WTC11 (cell line): ENCODE results near the gene MLX. TPM values are rescaled to one million over a fixed set of nuclear protein-coding genes. Genes with fewer than 3 reads are reported as not detected.

Experiments
- EMX1 ChIP-seq: fragments of 250-450 bp; sonication (Bioruptor Pico); IDR thresholded peaks from 2 replicates; pipeline ENCODE4 v1.8.0; 2021; ENCODE audit warnings: mild to moderate bottlenecking
- ESRRA ChIP-seq: sonication (generic); formaldehyde crosslinking; IDR thresholded peaks from 2 replicates; pipeline ENCODE4 v1.8.1; 2022; ENCODE audit warnings: mild to moderate bottlenecking, missing genetic modification reagents, borderline replicate concordance
- FOXJ3 ChIP-seq: sonication (generic); formaldehyde crosslinking; IDR thresholded peaks from 2 replicates; pipeline ENCODE4 v1.9.0; 2021; ENCODE audit warnings: missing genetic modification reagents, mild to moderate bottlenecking, borderline replicate concordance
- JUN ChIP-seq: sonication (generic); formaldehyde crosslinking; IDR thresholded peaks from 2 replicates; pipeline ENCODE4 v1.8.0; 2023; ENCODE audit warnings: mild to moderate bottlenecking, missing genetic modification reagents
- MXD4 ChIP-seq: fragments of 250-450 bp; sonication (Bioruptor Pico); IDR thresholded peaks from 2 replicates; pipeline ENCODE4 v1.8.0; 2021; ENCODE audit warnings: mild to moderate bottlenecking, moderate library complexity, borderline replicate concordance
- NFYB ChIP-seq: sonication (generic); formaldehyde crosslinking; conservative IDR thresholded peaks from 2 replicates; pipeline ENCODE4 v1.8.0; 2022; ENCODE audit warnings: low read depth, missing genetic modification reagents
- OVOL2 ChIP-seq: fragments of 250-450 bp; sonication (Bioruptor Pico); IDR thresholded peaks from 2 replicates; pipeline ENCODE4 v1.9.0; 2021; ENCODE audit warnings: mild to moderate bottlenecking, borderline replicate concordance
- PRRX2 ChIP-seq: fragments of 250-450 bp; sonication (Bioruptor Pico); IDR thresholded peaks from 2 replicates; pipeline ENCODE4 v1.8.0; 2021; ENCODE audit warnings: mild to moderate bottlenecking
- SOX15 ChIP-seq: fragments of 250-450 bp; sonication (Bioruptor Pico); IDR thresholded peaks from 2 replicates; pipeline ENCODE4 v1.9.0; 2021; ENCODE audit warnings: mild to moderate bottlenecking
- TEAD1 ChIP-seq: sonication (generic); formaldehyde crosslinking; IDR thresholded peaks from 2 replicates; pipeline ENCODE4 v1.8.0; 2022; ENCODE audit warnings: mild to moderate bottlenecking, missing genetic modification reagents
- TP53 ChIP-seq: sonication (generic); formaldehyde crosslinking; IDR thresholded peaks from 2 replicates; pipeline ENCODE4 v1.8.1; 2023; ENCODE audit warnings: mild to moderate bottlenecking, missing genetic modification reagents
- ZBTB21 ChIP-seq: sonication (generic); formaldehyde crosslinking; IDR thresholded peaks from 2 replicates; pipeline ENCODE4 v1.8.1; 2023; ENCODE audit warnings: mild to moderate bottlenecking, missing genetic modification reagents, borderline replicate concordance
- ZNF232 ChIP-seq: sonication (generic); formaldehyde crosslinking; IDR thresholded peaks from 2 replicates; pipeline ENCODE4 v1.8.0; 2022; ENCODE audit warnings: mild to moderate bottlenecking, missing genetic modification reagents
- ZNF263 ChIP-seq: sonication (generic); formaldehyde crosslinking; IDR thresholded peaks from 2 replicates; pipeline ENCODE4 v1.8.1; 2022; ENCODE audit warnings: low read depth, mild to moderate bottlenecking, moderate library complexity, missing genetic modification reagents
- ZNF671 ChIP-seq: fragments of 250-450 bp; sonication (Bioruptor Pico); IDR thresholded peaks from 2 replicates; pipeline ENCODE4 v1.8.0; 2021; ENCODE audit warnings: mild to moderate bottlenecking
- total RNA-seq: library from RNA; stranded (reverse); gene quantifications from 3 replicates; pipeline ENCODE4 v1.2.3, GENCODE V29; 2021
- TF ChIP-seq, protein P1 (sequence below): fragments of 250-450 bp; sonication (Bioruptor Pico); IDR thresholded peaks from 2 replicates; pipeline ENCODE4 v1.9.0; 2021; ENCODE audit warnings: moderate library complexity, mild to moderate bottlenecking, inconsistent platforms, borderline replicate concordance
- TF ChIP-seq, protein P2 (sequence below): sonication (generic); formaldehyde crosslinking; IDR thresholded peaks from 2 replicates; pipeline ENCODE4 v1.8.1; 2022; ENCODE audit warnings: low read depth, mild to moderate bottlenecking, moderate library complexity, missing genetic modification reagents, borderline replicate concordance
- TF ChIP-seq, protein P3 (sequence below): fragments of 250-450 bp; sonication (Bioruptor Pico); IDR thresholded peaks from 2 replicates; pipeline ENCODE4 v2.1.2; 2022; ENCODE audit warnings: mild to moderate bottlenecking, moderate library complexity
- TF ChIP-seq, protein P4 (sequence below): sonication (generic); formaldehyde crosslinking; IDR thresholded peaks from 2 replicates; pipeline ENCODE4 v1.8.1; 2023; ENCODE audit warnings: mild to moderate bottlenecking, missing genetic modification reagents
- TF ChIP-seq, protein P5 (sequence below): fragments of 200-600 bp; IDR thresholded peaks from 2 replicates; pipeline ENCODE4 v1.8.0; 2022; ENCODE audit warnings: antibody characterized with exemption
- TF ChIP-seq, protein P6 (sequence below): sonication (generic); formaldehyde crosslinking; IDR thresholded peaks from 2 replicates; pipeline ENCODE4 v1.8.1; 2023; ENCODE audit warnings: mild to moderate bottlenecking, missing genetic modification reagents, moderate library complexity
- TF ChIP-seq, protein P7 (sequence below): sonication (generic); formaldehyde crosslinking; IDR thresholded peaks from 2 replicates; pipeline ENCODE4 v1.8.0; 2022; ENCODE audit warnings: mild to moderate bottlenecking, missing genetic modification reagents
- TF ChIP-seq, protein P8 (sequence below): sonication (generic); formaldehyde crosslinking; IDR thresholded peaks from 2 replicates; pipeline ENCODE4 v1.8.0; 2022; ENCODE audit warnings: mild to moderate bottlenecking, missing genetic modification reagents
- TF ChIP-seq, protein P9 (sequence below): sonication (generic); formaldehyde crosslinking; IDR thresholded peaks from 2 replicates; pipeline ENCODE4 v1.8.0; 2022; ENCODE audit warnings: missing genetic modification reagents
- TF ChIP-seq, protein P10 (sequence below): sonication (generic); formaldehyde crosslinking; IDR thresholded peaks from 2 replicates; pipeline ENCODE4 v1.8.0; 2023; ENCODE audit warnings: missing genetic modification reagents

Gene MLX
- total RNA-seq, 1 experiment from 2014 or later: 34.9 TPM

DNA sequence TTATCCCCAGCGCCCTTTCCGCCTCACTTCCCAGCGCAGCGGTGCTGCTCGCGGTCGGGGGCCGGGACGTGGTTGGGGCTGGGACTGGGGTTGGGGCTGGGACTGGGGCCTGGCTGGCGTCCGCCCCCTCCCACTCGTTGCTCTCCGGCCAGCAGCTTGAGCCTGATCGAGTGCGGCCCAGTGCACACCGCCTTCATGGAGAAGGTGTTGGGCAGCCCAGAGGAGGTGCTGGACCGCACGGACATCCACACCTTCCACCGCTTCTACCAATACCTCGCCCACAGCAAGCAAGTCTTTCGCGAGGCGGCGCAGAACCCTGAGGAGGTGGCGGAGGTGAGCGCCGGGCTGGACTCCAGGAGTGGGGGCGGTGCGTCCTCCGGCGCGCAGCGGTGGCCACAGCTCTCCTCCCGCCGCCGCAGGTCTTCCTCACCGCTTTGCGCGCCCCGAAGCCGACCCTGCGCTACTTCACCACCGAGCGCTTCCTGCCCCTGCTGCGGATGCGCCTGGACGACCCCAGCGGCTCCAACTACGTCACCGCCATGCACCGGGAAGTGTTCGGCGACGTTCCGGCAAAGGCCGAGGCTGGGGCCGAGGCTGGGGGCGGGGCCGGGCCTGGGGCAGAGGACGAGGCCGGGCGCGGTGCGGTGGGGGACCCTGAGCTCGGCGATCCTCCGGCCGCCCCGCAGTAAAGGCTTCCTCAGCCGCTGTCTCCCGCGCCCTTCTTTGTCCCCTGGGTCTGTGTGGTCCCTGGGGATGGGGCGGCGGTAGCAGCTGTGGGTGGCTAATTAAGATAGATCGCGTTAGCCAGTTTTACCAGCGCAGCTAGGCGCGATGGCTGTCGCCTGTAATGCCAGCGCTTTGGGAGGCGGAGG is 12.4 kb upstream of the MLX start (continued):
- TF ChIP-seq, protein P1, sequence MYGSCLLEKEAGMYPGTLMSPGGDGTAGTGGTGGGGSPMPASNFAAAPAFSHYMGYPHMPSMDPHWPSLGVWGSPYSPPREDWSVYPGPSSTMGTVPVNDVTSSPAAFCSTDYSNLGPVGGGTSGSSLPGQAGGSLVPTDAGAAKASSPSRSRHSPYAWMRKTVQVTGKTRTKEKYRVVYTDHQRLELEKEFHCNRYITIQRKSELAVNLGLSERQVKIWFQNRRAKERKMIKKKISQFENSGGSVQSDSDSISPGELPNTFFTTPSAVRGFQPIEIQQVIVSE (CRISPR knock-in tag): no peak
- no peak for TF ChIP-seq TP53
- 0 out of 2 replicates have a peak, but pooled peaks have one; percentile 22 for TF ChIP-seq JUN
- TF ChIP-seq, protein P2, sequence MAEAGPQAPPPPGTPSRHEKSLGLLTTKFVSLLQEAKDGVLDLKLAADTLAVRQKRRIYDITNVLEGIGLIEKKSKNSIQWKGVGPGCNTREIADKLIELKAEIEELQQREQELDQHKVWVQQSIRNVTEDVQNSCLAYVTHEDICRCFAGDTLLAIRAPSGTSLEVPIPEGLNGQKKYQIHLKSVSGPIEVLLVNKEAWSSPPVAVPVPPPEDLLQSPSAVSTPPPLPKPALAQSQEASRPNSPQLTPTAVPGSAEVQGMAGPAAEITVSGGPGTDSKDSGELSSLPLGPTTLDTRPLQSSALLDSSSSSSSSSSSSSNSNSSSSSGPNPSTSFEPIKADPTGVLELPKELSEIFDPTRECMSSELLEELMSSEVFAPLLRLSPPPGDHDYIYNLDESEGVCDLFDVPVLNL (CRISPR knock-in tag): no peak
- TF ChIP-seq, protein P3, sequence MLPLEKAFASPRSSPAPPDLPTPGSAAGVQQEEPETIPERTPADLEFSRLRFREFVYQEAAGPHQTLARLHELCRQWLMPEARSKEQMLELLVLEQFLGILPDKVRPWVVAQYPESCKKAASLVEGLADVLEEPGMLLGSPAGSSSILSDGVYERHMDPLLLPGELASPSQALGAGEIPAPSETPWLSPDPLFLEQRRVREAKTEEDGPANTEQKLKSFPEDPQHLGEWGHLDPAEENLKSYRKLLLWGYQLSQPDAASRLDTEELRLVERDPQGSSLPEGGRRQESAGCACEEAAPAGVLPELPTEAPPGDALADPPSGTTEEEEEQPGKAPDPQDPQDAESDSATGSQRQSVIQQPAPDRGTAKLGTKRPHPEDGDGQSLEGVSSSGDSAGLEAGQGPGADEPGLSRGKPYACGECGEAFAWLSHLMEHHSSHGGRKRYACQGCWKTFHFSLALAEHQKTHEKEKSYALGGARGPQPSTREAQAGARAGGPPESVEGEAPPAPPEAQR: no peak
- no peak for TF ChIP-seq MXD4
- TF ChIP-seq, protein P4, sequence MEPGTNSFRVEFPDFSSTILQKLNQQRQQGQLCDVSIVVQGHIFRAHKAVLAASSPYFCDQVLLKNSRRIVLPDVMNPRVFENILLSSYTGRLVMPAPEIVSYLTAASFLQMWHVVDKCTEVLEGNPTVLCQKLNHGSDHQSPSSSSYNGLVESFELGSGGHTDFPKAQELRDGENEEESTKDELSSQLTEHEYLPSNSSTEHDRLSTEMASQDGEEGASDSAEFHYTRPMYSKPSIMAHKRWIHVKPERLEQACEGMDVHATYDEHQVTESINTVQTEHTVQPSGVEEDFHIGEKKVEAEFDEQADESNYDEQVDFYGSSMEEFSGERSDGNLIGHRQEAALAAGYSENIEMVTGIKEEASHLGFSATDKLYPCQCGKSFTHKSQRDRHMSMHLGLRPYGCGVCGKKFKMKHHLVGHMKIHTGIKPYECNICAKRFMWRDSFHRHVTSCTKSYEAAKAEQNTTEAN: peak; percentile 30; the same call in 1 of the 2 replicates
- TF ChIP-seq ZNF671 (CRISPR knock-in tag): no peak
- TF ChIP-seq, protein P5, sequence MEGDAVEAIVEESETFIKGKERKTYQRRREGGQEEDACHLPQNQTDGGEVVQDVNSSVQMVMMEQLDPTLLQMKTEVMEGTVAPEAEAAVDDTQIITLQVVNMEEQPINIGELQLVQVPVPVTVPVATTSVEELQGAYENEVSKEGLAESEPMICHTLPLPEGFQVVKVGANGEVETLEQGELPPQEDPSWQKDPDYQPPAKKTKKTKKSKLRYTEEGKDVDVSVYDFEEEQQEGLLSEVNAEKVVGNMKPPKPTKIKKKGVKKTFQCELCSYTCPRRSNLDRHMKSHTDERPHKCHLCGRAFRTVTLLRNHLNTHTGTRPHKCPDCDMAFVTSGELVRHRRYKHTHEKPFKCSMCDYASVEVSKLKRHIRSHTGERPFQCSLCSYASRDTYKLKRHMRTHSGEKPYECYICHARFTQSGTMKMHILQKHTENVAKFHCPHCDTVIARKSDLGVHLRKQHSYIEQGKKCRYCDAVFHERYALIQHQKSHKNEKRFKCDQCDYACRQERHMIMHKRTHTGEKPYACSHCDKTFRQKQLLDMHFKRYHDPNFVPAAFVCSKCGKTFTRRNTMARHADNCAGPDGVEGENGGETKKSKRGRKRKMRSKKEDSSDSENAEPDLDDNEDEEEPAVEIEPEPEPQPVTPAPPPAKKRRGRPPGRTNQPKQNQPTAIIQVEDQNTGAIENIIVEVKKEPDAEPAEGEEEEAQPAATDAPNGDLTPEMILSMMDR: no peak
- TF ChIP-seq NFYB: no peak
- peak; percentile 87 for TF ChIP-seq TEAD1 (CRISPR knock-in tag)
- no peak for TF ChIP-seq ZNF263 (CRISPR knock-in tag)
- TF ChIP-seq, protein P6, sequence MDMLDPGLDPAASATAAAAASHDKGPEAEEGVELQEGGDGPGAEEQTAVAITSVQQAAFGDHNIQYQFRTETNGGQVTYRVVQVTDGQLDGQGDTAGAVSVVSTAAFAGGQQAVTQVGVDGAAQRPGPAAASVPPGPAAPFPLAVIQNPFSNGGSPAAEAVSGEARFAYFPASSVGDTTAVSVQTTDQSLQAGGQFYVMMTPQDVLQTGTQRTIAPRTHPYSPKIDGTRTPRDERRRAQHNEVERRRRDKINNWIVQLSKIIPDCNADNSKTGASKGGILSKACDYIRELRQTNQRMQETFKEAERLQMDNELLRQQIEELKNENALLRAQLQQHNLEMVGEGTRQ (CRISPR knock-in tag): peak; percentile 47; the same call in 1 of the 2 replicates
- TF ChIP-seq ZBTB21 (CRISPR knock-in tag): peak; percentile 96
- TF ChIP-seq, protein P7, sequence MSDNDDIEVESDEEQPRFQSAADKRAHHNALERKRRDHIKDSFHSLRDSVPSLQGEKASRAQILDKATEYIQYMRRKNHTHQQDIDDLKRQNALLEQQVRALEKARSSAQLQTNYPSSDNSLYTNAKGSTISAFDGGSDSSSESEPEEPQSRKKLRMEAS (CRISPR knock-in tag): peak; percentile 90
- TF ChIP-seq EMX1 (CRISPR knock-in tag): no peak
- 0 out of 2 replicates have a peak, but pooled peaks have one; percentile 52 for TF ChIP-seq ZNF232 (CRISPR knock-in tag)
- TF ChIP-seq, protein P8, sequence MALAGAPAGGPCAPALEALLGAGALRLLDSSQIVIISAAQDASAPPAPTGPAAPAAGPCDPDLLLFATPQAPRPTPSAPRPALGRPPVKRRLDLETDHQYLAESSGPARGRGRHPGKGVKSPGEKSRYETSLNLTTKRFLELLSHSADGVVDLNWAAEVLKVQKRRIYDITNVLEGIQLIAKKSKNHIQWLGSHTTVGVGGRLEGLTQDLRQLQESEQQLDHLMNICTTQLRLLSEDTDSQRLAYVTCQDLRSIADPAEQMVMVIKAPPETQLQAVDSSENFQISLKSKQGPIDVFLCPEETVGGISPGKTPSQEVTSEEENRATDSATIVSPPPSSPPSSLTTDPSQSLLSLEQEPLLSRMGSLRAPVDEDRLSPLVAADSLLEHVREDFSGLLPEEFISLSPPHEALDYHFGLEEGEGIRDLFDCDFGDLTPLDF (CRISPR knock-in tag): no peak
- TF ChIP-seq, protein P9, sequence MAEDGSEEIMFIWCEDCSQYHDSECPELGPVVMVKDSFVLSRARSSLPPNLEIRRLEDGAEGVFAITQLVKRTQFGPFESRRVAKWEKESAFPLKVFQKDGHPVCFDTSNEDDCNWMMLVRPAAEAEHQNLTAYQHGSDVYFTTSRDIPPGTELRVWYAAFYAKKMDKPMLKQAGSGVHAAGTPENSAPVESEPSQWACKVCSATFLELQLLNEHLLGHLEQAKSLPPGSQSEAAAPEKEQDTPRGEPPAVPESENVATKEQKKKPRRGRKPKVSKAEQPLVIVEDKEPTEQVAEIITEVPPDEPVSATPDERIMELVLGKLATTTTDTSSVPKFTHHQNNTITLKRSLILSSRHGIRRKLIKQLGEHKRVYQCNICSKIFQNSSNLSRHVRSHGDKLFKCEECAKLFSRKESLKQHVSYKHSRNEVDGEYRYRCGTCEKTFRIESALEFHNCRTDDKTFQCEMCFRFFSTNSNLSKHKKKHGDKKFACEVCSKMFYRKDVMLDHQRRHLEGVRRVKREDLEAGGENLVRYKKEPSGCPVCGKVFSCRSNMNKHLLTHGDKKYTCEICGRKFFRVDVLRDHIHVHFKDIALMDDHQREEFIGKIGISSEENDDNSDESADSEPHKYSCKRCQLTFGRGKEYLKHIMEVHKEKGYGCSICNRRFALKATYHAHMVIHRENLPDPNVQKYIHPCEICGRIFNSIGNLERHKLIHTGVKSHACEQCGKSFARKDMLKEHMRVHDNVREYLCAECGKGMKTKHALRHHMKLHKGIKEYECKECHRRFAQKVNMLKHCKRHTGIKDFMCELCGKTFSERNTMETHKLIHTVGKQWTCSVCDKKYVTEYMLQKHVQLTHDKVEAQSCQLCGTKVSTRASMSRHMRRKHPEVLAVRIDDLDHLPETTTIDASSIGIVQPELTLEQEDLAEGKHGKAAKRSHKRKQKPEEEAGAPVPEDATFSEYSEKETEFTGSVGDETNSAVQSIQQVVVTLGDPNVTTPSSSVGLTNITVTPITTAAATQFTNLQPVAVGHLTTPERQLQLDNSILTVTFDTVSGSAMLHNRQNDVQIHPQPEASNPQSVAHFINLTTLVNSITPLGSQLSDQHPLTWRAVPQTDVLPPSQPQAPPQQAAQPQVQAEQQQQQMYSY (CRISPR knock-in tag): 0 out of 2 replicates have a peak, but pooled peaks have one; percentile 16
- no peak for TF ChIP-seq SOX15 (CRISPR knock-in tag)
- TF ChIP-seq ESRRA (CRISPR knock-in tag): 0 out of 2 replicates have a peak, but pooled peaks have one; percentile 60
- TF ChIP-seq PRRX2: no peak
- no peak for TF ChIP-seq OVOL2 (CRISPR knock-in tag)
- TF ChIP-seq, protein P10, sequence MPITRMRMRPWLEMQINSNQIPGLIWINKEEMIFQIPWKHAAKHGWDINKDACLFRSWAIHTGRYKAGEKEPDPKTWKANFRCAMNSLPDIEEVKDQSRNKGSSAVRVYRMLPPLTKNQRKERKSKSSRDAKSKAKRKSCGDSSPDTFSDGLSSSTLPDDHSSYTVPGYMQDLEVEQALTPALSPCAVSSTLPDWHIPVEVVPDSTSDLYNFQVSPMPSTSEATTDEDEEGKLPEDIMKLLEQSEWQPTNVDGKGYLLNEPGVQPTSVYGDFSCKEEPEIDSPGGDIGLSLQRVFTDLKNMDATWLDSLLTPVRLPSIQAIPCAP: peak; percentile 67; the same call in 1 of the 2 replicates
- TF ChIP-seq FOXJ3: no peak
